ENCODE data around the gene NAALADL2. TPM values are rescaled to one million over a fixed set of nuclear protein-coding genes. Genes with fewer than 3 reads are reported as not detected.
A peak's percentile ranks its signal among the peaks of the same experiment; 100 is the strongest.

Gene NAALADL2
- total and polyA plus RNA-seq, 2 of the 8 experiments (the other 6 are each of a cell fraction or from before 2014, with no cell fraction given) = 0.12 to 0.22 TPM

DNA sequence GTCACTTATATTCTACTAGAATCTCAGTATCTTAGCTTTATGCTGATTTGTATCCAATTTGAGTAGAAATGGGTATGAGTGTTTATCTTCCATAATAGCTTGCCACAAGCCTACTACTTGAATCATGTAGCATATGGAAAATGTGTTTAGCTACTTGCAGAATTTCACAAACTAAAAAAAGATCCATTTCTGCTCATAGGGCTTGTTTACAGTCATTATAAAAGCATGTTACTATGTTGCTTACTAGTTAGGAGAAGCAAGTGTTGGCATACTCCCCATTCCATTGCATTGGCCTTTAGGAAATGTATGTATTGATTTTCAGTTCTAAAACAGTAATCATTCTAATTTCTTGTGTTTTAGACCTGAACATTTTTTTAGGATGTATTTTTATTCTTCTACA is 939.2 kb downstream of the NAALADL2 start:
- no peak overlapping the region for H3K27ac ChIP-seq (ENCODE audit: low read depth, low read length)
- H3K14ac ChIP-seq (ENCODE audit: insufficient read length) = no peak overlapping the region
- H2BK120ac ChIP-seq (replicated peaks; ENCODE audit: low read depth, low read length) = peak overlapping the region; percentile 72
- no peaks in the 10 kb centered on the region for H3K4me1 ChIP-seq (replicated peaks in 1 of 4; ENCODE audit: control insufficient read depth in 3 of 4, insufficient read depth in 4 of 4, low read length in 3 of 4)
- H3K36me3 ChIP-seq (ENCODE audit: control insufficient read depth in 2 of 4, insufficient read depth in 4 of 4, low read length in 3 of 4) = no peaks in the 10 kb centered on the region
- H4K91ac ChIP-seq (replicated peaks; ENCODE audit: insufficient read length, low read length) = no peak overlapping the region
- H4K20me1 ChIP-seq (replicated peaks in 1 of 2; ENCODE audit: control insufficient read depth in 1 of 2, insufficient read depth in 2 of 2, low read length in 2 of 2) = no peaks in the 10 kb centered on the region
- H3K79me1 ChIP-seq (ENCODE audit: low read depth, low read length) = no peaks in the 10 kb centered on the region
- no peak overlapping the region for H3K9ac ChIP-seq (replicated peaks in 1 of 4; ENCODE audit: extremely low read depth in 1 of 4, low read depth in 3 of 4, low read length in 3 of 4)
- H3K18ac ChIP-seq (ENCODE audit: extremely low read depth, low read length) = no peak overlapping the region
- no peaks in the 10 kb centered on the region for H3K27me3 ChIP-seq (replicated peaks in 1 of 4; ENCODE audit: control insufficient read depth in 3 of 4, extremely low read depth in 1 of 4, insufficient read depth in 3 of 4, low read length in 3 of 4)
- no peak overlapping the region for H4K5ac ChIP-seq (ENCODE audit: insufficient read length, low read depth, low read length)
- no peak overlapping the region for H3K56ac ChIP-seq (replicated peaks; ENCODE audit: insufficient read length, low read depth, low read length)
- H4K8ac ChIP-seq (ENCODE audit: extremely low read depth, insufficient read depth, low read length) = no peak overlapping the region
- H3K23ac ChIP-seq (ENCODE audit: insufficient read length) = no peak overlapping the region
- ChIA-PET CTCF (ENCODE audit: partially characterized antibody) (no interaction called here), POLR2A (ENCODE audit: partially characterized antibody) (no interaction called here)
- no peak overlapping the region for H2AFZ ChIP-seq (ENCODE audit: low read length)
- no peak overlapping the region for H2BK15ac ChIP-seq (ENCODE audit: low read length)
- H3K23me2 ChIP-seq (ENCODE audit: low read depth, low read length) = no peaks in the 10 kb centered on the region
- DNase-seq (ENCODE audit: low read depth in 1 of 2, low spot score in 2 of 2) (no peak), FAIRE-seq (no peak)
- no peaks in the 10 kb centered on the region for H3K79me2 ChIP-seq (ENCODE audit: control insufficient read depth in 1 of 2, insufficient read depth in 2 of 2, low read length in 2 of 2)
- H3K4ac ChIP-seq (replicated peaks; ENCODE audit: insufficient read length, low read depth, low read length) = no peak overlapping the region
- H3K4me2 ChIP-seq (ENCODE audit: insufficient read depth in 1 of 2, low read depth in 2 of 2, low read length in 2 of 2) = no peak overlapping the region
- H2AK5ac ChIP-seq (ENCODE audit: low read depth, low read length) = no peak overlapping the region
- no peak overlapping the region for H2BK12ac ChIP-seq (ENCODE audit: low read depth, low read length)
- H2BK20ac ChIP-seq (ENCODE audit: low read length) = no peak overlapping the region
- no peaks in the 10 kb centered on the region for H3K9me3 ChIP-seq (ENCODE audit: insufficient read depth in 2 of 2, low read depth in 1 of 2, low read length in 1 of 2)
- H3K4me3 ChIP-seq (ENCODE audit: extremely low read depth in 1 of 4, insufficient read depth in 2 of 4, low read depth in 3 of 4, low read length in 4 of 4) = no peak overlapping the region
- no peak overlapping the region for H2BK5ac ChIP-seq (ENCODE audit: low read depth, low read length)
- TF ChIP-seq TAF1 (IDR thresholded peaks at IDR 0.05; ENCODE audit: low read depth, low read length) (no peak), TBP (IDR thresholded peaks at IDR 0.05; ENCODE audit: low read depth, low read length) (no peak), RFX5 (IDR thresholded peaks at IDR 0.05; ENCODE audit: borderline replicate concordance, low read depth, low read length) (no peak), TCF12 (IDR thresholded peaks at IDR 0.05; ENCODE audit: low read depth, low read length) (no peak), SP2 (IDR thresholded peaks at IDR 0.05; ENCODE audit: low read length) (no peak), EZH2 (IDR thresholded peaks at IDR 0.05; ENCODE audit: low read depth, low read length, severe bottlenecking) (no peak), TEAD4 (IDR thresholded peaks at IDR 0.05; ENCODE audit: low read depth, low read length) (no peak), NRF1 (IDR thresholded peaks at IDR 0.05; ENCODE audit: low read depth, low read length) (no peak), SAP30 (IDR thresholded peaks at IDR 0.05; ENCODE audit: insufficient read depth, insufficient replicate concordance, low read length) (no peak), ZNF274 (IDR thresholded peaks at IDR 0.05; ENCODE audit: borderline replicate concordance, extremely low read depth, low read length) (no peak), EP300 (IDR thresholded peaks at IDR 0.05; ENCODE audit: borderline replicate concordance in 1 of 2, low read depth in 2 of 2, low read length in 2 of 2) (no peak), CTCF (IDR thresholded peaks at IDR 0.05; ENCODE audit: control extremely low read depth in 1 of 3, insufficient read depth in 1 of 3, low read depth in 1 of 3, low read length in 3 of 3) (no peak), JUN (IDR thresholded peaks at IDR 0.05; ENCODE audit: low read depth, low read length) (no peak), PHF8 (conservative IDR thresholded peaks at IDR 0.05; ENCODE audit: low read depth, low read length) (no peak)
